ENCODE measurements around the gene RNF213.

RNF213 gene

GRCh38 chr17:80365001-80365965, 104.6 kb downstream of the RNF213 start:
- peaks cover 0 to 7% of the 10 kb centered on the region in 2 donors for H3K4me1 ChIP-seq (ENCODE audit: control insufficient read depth in 1 of 2, insufficient read depth in 2 of 2, low read length in 2 of 2)
- H3K9me3 ChIP-seq (ENCODE audit: control insufficient read depth in 1 of 2, low read length in 2 of 2), result no peaks in the 10 kb centered on the region
- H3K4me3 ChIP-seq (ENCODE audit: low read depth in 1 of 2, low read length in 2 of 2), result no peak overlapping the region
- H3K36me3 ChIP-seq (ENCODE audit: control insufficient read depth in 1 of 2, insufficient read depth in 2 of 2, low read length in 2 of 2), result peaks cover 78 to 84% of the 10 kb centered on the region in 2 donors
- no peaks in the 10 kb centered on the region for H3K27me3 ChIP-seq (ENCODE audit: low read depth, low read length)
- no peak overlapping the region for H3K27ac ChIP-seq (ENCODE audit: low read length)

- Histone ChIP-seq H3K4me1 (ENCODE audit: control insufficient read depth in 1 of 2, insufficient read depth in 2 of 2, low read length in 2 of 2) (peaks cover 0 to 7% of the 10 kb centered on the region in 2 donors), H3K27ac (ENCODE audit: low read length) (no peak overlapping the region), H3K9me3 (ENCODE audit: control insufficient read depth in 1 of 2, low read length in 2 of 2) (no peaks in the 10 kb centered on the region), H3K36me3 (ENCODE audit: control insufficient read depth in 1 of 2, insufficient read depth in 2 of 2, low read length in 2 of 2) (peaks cover 77 to 84% of the 10 kb centered on the region in 2 donors), H3K4me3 (ENCODE audit: low read depth in 1 of 2, low read length in 2 of 2) (no peak overlapping the region), H3K27me3 (ENCODE audit: low read depth, low read length) (no peaks in the 10 kb centered on the region)
These were observed 105.3 kb downstream of the RNF213 start for GRCh38 chr17:80365983-80366382.

- H3K36me3 ChIP-seq (ENCODE audit: control insufficient read depth in 1 of 2, insufficient read depth in 2 of 2, low read length in 2 of 2), result peaks cover 71 to 84% of the 10 kb centered on the region in 2 donors
These were observed 106.9 kb downstream of the RNF213 start for GRCh38 chr17:80367503-80367902.

GRCh38 chr17:80371196-80371595, 110.5 kb downstream of the RNF213 start:
- Histone ChIP-seq H3K27ac (ENCODE audit: low read length) (no peak overlapping the region), H3K9me3 (ENCODE audit: control insufficient read depth in 1 of 2, low read length in 2 of 2) (no peaks in the 10 kb centered on the region), H3K4me3 (ENCODE audit: low read depth in 1 of 2, low read length in 2 of 2) (no peak overlapping the region), H3K4me1 (ENCODE audit: control insufficient read depth in 1 of 2, insufficient read depth in 2 of 2, low read length in 2 of 2) (no peaks in the 10 kb centered on the region), H3K27me3 (ENCODE audit: low read depth, low read length) (no peaks in the 10 kb centered on the region), H3K36me3 (ENCODE audit: control insufficient read depth in 1 of 2, insufficient read depth in 2 of 2, low read length in 2 of 2) (peaks cover 71 to 85% of the 10 kb centered on the region in 2 donors)

More at GRCh38 chr17:80367503-80367902, 106.9 kb downstream of the RNF213 start:
- no peaks in the 10 kb centered on the region for H3K27me3 ChIP-seq (ENCODE audit: low read depth, low read length)
- no peak overlapping the region for H3K4me3 ChIP-seq (ENCODE audit: low read depth in 1 of 2, low read length in 2 of 2)
- H3K4me1 ChIP-seq (ENCODE audit: control insufficient read depth in 1 of 2, insufficient read depth in 2 of 2, low read length in 2 of 2), result peaks cover 0 to 7% of the 10 kb centered on the region in 2 donors
- no peaks in the 10 kb centered on the region for H3K9me3 ChIP-seq (ENCODE audit: control insufficient read depth in 1 of 2, low read length in 2 of 2)
- H3K27ac ChIP-seq (ENCODE audit: low read length), result no peak overlapping the region

- no peak overlapping the region for H3K27ac ChIP-seq (ENCODE audit: low read length)
- H3K4me3 ChIP-seq (ENCODE audit: low read depth in 1 of 2, low read length in 2 of 2), result no peak overlapping the region
- peaks cover 73 to 93% of the 10 kb centered on the region in 2 donors for H3K36me3 ChIP-seq (ENCODE audit: control insufficient read depth in 1 of 2, insufficient read depth in 2 of 2, low read length in 2 of 2)
- H3K4me1 ChIP-seq (ENCODE audit: control insufficient read depth in 1 of 2, insufficient read depth in 2 of 2, low read length in 2 of 2), result no peaks in the 10 kb centered on the region
- H3K9me3 ChIP-seq (ENCODE audit: control insufficient read depth in 1 of 2, low read length in 2 of 2), result no peaks in the 10 kb centered on the region
- no peaks in the 10 kb centered on the region for H3K27me3 ChIP-seq (ENCODE audit: low read depth, low read length)
These were observed 111.8 kb downstream of the RNF213 start for GRCh38 chr17:80372456-80372855.

GRCh38 chr17:80372922-80373570, 112.4 kb downstream of the RNF213 start:
- no peak overlapping the region for H3K4me3 ChIP-seq (ENCODE audit: low read depth in 1 of 2, low read length in 2 of 2)
- H3K36me3 ChIP-seq (ENCODE audit: control insufficient read depth in 1 of 2, insufficient read depth in 2 of 2, low read length in 2 of 2), result peaks cover 73 to 93% of the 10 kb centered on the region in 2 donors
- no peak overlapping the region for H3K27ac ChIP-seq (ENCODE audit: low read length)

GRCh38 chr17:80374039-80374731, 113.5 kb downstream of the RNF213 start:
- Histone ChIP-seq H3K36me3 (ENCODE audit: control insufficient read depth in 1 of 2, insufficient read depth in 2 of 2, low read length in 2 of 2) (peaks cover 69 to 93% of the 10 kb centered on the region in 2 donors), H3K27ac (ENCODE audit: low read length) (no peak overlapping the region), H3K27me3 (ENCODE audit: low read depth, low read length) (no peaks in the 10 kb centered on the region), H3K4me3 (ENCODE audit: low read depth in 1 of 2, low read length in 2 of 2) (no peak overlapping the region), H3K9me3 (ENCODE audit: control insufficient read depth in 1 of 2, low read length in 2 of 2) (no peaks in the 10 kb centered on the region), H3K4me1 (ENCODE audit: control insufficient read depth in 1 of 2, insufficient read depth in 2 of 2, low read length in 2 of 2) (no peaks in the 10 kb centered on the region)

More at GRCh38 chr17:80372922-80373570, 112.4 kb downstream of the RNF213 start:
- Histone ChIP-seq H3K4me1 (ENCODE audit: control insufficient read depth in 1 of 2, insufficient read depth in 2 of 2, low read length in 2 of 2) (no peaks in the 10 kb centered on the region), H3K27me3 (ENCODE audit: low read depth, low read length) (no peaks in the 10 kb centered on the region), H3K9me3 (ENCODE audit: control insufficient read depth in 1 of 2, low read length in 2 of 2) (no peaks in the 10 kb centered on the region)

- Histone ChIP-seq H3K9me3 (ENCODE audit: control insufficient read depth in 1 of 2, low read length in 2 of 2) (no peaks in the 10 kb centered on the region), H3K36me3 (ENCODE audit: control insufficient read depth in 1 of 2, insufficient read depth in 2 of 2, low read length in 2 of 2) (peaks cover 69 to 93% of the 10 kb centered on the region in 2 donors), H3K4me3 (ENCODE audit: low read depth in 1 of 2, low read length in 2 of 2) (no peak overlapping the region), H3K4me1 (ENCODE audit: control insufficient read depth in 1 of 2, insufficient read depth in 2 of 2, low read length in 2 of 2) (no peaks in the 10 kb centered on the region), H3K27ac (ENCODE audit: low read length) (no peak overlapping the region), H3K27me3 (ENCODE audit: low read depth, low read length) (no peaks in the 10 kb centered on the region)
These were observed 114.3 kb downstream of the RNF213 start for GRCh38 chr17:80374732-80375585.

- Histone ChIP-seq H3K27me3 (ENCODE audit: low read depth, low read length) (no peaks in the 10 kb centered on the region), H3K36me3 (ENCODE audit: control insufficient read depth in 1 of 2, insufficient read depth in 2 of 2, low read length in 2 of 2) (peaks cover 76 to 93% of the 10 kb centered on the region in 2 donors), H3K27ac (ENCODE audit: low read length) (no peak overlapping the region), H3K4me1 (ENCODE audit: control insufficient read depth in 1 of 2, insufficient read depth in 2 of 2, low read length in 2 of 2) (no peaks in the 10 kb centered on the region), H3K9me3 (ENCODE audit: control insufficient read depth in 1 of 2, low read length in 2 of 2) (no peaks in the 10 kb centered on the region), H3K4me3 (ENCODE audit: low read depth in 1 of 2, low read length in 2 of 2) (no peak overlapping the region)
These were observed 115.9 kb downstream of the RNF213 start for GRCh38 chr17:80376531-80376930.

- Histone ChIP-seq H3K36me3 (ENCODE audit: control insufficient read depth in 1 of 2, insufficient read depth in 2 of 2, low read length in 2 of 2) (peaks cover 82 to 96% of the 10 kb centered on the region in 2 donors), H3K9me3 (ENCODE audit: control insufficient read depth in 1 of 2, low read length in 2 of 2) (no peaks in the 10 kb centered on the region), H3K4me3 (ENCODE audit: low read depth in 1 of 2, low read length in 2 of 2) (no peak overlapping the region), H3K4me1 (ENCODE audit: control insufficient read depth in 1 of 2, insufficient read depth in 2 of 2, low read length in 2 of 2) (no peaks in the 10 kb centered on the region), H3K27ac (ENCODE audit: low read length) (no peak overlapping the region), H3K27me3 (ENCODE audit: low read depth, low read length) (no peaks in the 10 kb centered on the region)
These were observed 117.1 kb downstream of the RNF213 start for GRCh38 chr17:80377798-80378197.

Data from muscle layer of duodenum (tissue), 2 donors.